Measurements from ENCODE around the gene KIF1B. TPM values are rescaled to one million over a fixed set of nuclear protein-coding genes. Genes with fewer than 3 reads are reported as not detected.
A peak's percentile ranks its signal among the peaks of the same experiment; 100 is the strongest.
"Not testable (repeated sequence)": the region's sequence is repeated elsewhere in the genome, so short reads cannot be mapped to it uniquely, and the experiment has no call there.

KIF1B gene
- total RNA-seq, 1 experiment from 2014 or later, result 27.8 TPM

DNA sequence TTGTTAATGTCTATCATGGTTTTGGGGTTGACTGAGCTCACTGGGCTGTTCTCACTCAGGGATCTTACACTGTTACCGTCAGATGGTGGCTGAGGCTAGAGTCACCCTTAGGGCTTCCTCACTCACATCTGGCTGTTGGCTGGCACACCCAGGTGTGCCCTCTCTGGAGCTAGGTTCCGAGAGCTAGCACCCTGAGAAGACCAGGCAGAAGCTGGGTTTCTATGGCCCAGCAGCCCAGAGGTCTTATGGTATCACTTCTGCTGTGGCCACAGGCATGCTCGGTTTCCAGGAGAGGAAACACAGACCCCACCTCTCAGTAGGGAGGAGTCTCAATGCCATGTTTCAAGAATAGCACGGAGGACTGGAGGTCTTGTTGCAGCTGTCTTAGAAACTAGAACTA, 20.7 kb upstream of the KIF1B start:
- no peak for DNase-seq (ENCODE audit: low read depth)

GRCh38 chr1:10192263-10192662, 18.1 kb upstream of the KIF1B start:
- DNase-seq (ENCODE audit: low read depth), result no peak

GRCh38 chr1:10193288-10193687, 17.1 kb upstream of the KIF1B start:
- no peak for DNase-seq (ENCODE audit: low read depth)

DNA sequence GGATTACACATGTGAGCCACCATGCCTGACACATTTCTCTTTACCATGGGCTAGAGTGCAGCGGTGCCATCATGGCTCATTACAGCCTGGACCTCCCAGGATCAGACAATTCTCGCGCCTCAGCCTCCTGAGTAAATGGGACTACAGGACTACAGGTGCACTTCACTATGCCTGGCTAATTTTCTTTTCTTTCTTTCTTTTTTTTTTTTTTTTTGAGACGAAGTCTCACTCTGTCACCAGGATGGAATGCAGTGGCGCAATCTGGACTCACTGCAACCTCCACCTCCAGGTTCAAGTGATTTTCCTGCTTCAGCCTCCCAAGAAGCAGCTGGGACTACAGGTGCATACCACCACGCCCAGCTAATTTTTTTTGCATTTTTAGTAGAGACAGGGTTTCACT, 14.8 kb upstream of the KIF1B start:
- DNase-seq (ENCODE audit: low read depth), result peak; percentile 78

DNA sequence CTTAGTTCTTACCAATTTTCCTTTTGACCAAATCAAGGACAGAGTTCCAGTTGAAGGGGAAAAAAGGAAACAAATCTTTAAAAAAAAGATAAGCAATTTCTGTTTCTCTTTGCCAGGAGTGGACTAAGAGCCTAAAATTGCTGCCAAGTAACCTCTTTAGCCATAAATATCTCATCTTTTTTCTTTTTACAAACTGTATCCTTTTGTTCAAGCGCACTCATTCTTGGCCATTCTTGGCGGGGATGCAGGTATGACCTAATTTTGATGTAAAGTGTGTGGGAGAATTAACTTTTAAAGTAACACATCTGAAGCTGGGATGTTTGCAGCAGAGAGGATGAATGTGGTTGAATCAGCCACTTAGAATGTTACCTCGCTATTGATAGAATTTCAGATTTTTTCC, 13.4 kb upstream of the KIF1B start:
- DNase-seq (ENCODE audit: low read depth), result peak; percentile 76

- no peak for DNase-seq (ENCODE audit: low read depth)
Observed at GRCh38 chr1:10200620-10201019, 9.8 kb upstream of the KIF1B start.

DNA sequence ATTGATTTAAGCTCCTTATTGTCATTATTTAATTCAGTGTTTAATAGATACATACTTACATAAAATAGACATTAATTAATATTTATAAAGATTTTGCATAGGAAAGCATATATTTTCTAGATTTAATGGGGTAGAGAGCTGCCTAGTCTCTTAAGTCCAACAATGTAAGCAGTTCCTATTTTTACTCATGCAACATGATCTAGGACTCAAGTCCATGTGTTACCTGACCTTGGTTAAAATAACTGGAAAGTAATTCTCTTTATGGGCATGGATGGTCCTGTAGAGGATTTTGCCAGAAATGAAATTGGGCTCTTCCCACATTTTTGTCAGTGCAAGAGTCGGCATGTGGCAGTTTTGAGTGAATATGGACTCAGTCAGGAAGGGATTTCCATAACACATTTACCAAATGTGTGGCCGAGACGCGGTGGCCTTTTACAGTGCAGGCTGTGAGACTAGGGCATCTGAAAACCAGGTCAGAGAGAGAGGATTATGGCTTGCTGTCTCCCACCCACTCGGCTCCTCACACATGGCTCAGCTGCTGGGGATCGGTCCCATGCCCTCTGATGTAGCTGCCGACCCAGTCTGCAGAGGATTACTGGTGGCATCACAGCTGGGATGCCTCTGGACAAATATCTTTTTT, 6.2 kb upstream of the KIF1B start:
- no peak for DNase-seq (ENCODE audit: low read depth)

GRCh38 chr1:10205206-10205605, 5.2 kb upstream of the KIF1B start:
- not testable (repeated sequence) for DNase-seq (ENCODE audit: low read depth)

DNA sequence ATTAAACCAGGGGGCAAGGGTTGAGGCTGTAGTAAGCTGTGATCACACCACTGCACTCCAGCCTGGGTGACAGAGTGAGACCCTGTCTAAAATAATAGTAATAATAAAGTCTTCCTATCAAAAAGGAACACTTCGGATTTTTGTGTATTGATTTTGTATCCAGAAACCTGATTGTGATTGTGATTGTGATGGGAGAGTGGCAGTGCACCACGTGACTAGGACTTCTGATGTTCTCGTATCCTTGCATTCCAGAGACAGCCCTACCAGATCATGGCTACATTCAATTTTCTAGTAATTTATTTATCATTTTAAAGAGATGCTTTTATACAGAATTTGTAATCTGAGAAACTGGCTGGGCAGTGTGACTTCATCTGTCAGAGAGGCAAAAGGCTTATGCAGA, 2.6 kb upstream of the KIF1B start:
- DNase-seq (ENCODE audit: low read depth), result no peak

DNA sequence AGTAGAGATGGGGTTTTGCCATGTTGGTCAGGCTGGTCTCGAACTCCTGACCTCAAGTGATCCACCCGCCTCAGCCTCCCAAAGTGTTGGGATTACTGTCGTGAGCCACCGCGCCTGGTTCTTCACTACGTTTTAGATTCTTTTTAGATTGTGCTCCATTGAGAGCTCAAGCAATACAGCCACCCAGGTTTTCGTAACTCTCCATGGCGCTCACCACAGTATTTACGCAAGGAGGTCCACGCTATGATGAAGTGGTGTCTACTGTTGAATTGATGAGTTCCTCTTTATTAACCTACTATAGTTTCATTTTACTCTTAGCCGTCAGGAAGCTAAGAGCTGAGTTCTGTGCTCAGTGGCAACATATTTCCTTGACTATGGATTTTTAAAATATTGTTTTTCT, 1.8 kb upstream of the KIF1B start:
- no peak for DNase-seq (ENCODE audit: low read depth)

DNA sequence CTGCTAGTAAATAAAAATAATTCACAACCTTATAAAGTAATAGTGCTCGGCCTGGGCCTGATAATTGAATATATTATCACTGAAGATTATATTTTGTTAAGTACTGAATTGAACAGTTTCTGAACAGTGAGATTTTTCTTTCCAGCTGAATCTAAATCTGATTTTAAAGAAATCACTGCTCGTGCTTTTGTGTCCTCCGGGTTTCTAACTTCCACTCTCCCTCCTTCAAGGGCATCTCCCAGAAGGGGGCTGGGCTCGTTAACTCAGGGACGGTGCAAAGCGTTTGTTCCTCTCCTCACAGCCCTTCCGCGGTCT, 823 bp upstream of the KIF1B start:
- DNase-seq (ENCODE audit: low read depth), result no peak

DNA sequence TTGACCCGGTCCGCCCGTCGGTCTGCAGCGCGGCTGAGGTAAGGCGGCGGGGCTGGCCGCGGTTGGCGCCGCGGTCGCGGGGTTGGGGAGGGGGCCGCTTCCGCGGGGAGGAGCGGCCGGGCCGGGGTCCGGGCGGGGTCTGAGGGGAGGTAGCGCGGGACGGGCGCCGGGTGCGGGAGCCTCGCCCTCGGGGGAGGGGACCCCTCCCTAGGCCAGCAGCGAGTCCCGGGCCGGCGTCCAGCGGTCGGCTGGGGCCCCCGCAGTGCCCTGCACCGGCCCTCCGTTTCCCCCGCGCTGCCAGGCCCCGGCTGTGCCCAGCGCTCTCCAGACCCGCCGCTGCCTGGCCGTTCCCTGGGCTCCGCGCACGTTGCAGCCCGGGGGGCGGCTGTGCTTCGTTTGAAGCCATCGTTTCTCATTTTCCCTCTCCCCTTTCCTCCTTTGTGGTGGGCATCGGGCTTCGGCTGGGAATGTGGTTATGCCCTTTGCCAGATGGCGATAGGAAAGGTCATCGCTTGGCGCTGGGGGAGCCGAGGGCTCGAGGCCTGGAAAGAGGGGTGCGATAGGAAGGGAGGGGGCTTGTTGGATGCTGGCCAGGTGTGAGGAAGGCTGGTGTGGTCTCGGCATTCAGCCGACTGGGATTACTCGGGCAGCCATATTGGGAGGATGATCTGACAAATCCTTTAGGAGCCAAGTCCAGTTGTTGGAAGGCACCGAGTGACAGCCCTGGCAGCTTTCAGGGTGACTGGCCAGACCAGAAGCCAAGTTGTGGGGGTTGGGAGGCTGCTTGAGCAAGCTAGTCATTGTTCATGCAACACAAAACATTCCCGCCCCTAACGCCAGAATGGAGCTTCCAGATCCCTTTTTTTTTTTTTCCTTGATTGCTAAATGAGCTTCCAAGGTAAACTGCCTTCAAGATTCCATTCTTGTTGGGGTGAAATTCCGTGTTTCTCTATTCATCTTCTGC, 753 bp downstream of the KIF1B start:
- DNase-seq (ENCODE audit: low read depth), result peak; percentile 96

- peak; percentile 50 for DNase-seq (ENCODE audit: low read depth)
Observed at GRCh38 chr1:10211805-10212410, 1.5 kb downstream of the KIF1B start.

- DNase-seq (ENCODE audit: low read depth), result no peak
Observed at GRCh38 chr1:10212476-10212875, 2.1 kb downstream of the KIF1B start.

GRCh38 chr1:10213186-10213705, 2.9 kb downstream of the KIF1B start:
- no peak for DNase-seq (ENCODE audit: low read depth)

- no peak for DNase-seq (ENCODE audit: low read depth)
Observed at GRCh38 chr1:10216090-10216749, 5.8 kb downstream of the KIF1B start.

DNA sequence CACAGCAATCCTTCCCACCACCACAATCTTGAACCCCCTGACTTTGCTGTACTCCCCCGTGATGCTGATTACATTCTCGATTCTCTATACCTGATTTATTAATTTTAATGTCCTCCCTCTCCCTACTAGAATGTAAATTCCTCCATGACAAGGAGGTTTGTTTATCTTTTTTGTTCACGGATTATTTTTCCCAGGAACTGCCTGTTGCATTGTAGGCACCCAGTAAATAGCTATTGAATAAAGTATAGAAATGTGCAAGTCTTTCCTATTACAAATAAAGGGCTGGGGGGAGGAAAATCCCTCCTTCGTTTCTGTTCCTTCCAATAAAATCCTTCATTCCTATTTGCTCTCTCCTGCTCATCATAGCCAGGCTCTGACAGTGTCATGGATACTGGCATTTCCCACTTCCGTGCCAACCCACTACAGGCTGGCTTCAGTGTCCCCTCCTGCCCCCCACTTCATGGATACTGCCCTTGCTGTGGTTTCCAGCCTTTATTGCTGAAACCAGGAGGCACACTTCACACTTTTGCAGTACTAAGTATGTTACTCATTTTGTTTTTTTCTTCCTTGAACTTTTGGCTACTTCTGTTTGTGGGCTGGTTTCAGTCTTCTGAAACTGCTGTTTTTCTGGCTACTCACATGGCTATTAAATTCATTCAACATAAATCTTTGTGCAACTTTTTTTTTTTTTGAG, 7.5 kb downstream of the KIF1B start:
- peak; percentile 86 for DNase-seq (ENCODE audit: low read depth)

GRCh38 chr1:10220200-10220599, 9.8 kb downstream of the KIF1B start:
- no peak for DNase-seq (ENCODE audit: low read depth)

GRCh38 chr1:10220657-10221056, 10.3 kb downstream of the KIF1B start:
- not testable (repeated sequence) for DNase-seq (ENCODE audit: low read depth)

DNA sequence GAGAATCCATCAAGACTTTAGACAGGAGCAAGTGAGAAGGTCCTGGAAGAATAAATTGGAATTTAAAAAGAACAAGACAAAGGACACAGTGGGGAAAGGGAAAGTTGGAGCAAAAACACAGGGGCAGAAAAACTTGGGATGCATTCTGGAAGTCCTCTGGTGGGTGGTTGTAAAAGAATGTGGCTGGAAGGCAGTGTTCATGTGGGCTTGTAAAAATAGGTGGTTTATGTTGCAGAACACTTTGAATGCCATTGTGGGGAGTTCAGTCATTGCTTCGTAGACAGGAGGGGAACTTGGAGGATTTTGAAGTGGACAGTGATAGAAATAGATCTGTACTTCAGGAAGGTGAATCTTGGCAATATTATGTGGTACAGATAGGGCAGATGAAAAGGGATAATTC, 15.2 kb downstream of the KIF1B start:
- DNase-seq (ENCODE audit: low read depth), result peak; percentile 75

- DNase-seq (ENCODE audit: low read depth), result no peak
Observed at GRCh38 chr1:10228528-10228927, 18.2 kb downstream of the KIF1B start.

- no peak for DNase-seq (ENCODE audit: low read depth)
Observed at GRCh38 chr1:10229903-10230302, 19.5 kb downstream of the KIF1B start.

Data from M059J (cell line).